ENCODE data around the gene GRM5. TPM values are rescaled to one million over a fixed set of nuclear protein-coding genes. Genes with fewer than 3 reads are reported as not detected.

GRM5 gene
- total RNA-seq, 2 donors from 2014 or later: 0.33 TPM; not detected in 1

DNA sequence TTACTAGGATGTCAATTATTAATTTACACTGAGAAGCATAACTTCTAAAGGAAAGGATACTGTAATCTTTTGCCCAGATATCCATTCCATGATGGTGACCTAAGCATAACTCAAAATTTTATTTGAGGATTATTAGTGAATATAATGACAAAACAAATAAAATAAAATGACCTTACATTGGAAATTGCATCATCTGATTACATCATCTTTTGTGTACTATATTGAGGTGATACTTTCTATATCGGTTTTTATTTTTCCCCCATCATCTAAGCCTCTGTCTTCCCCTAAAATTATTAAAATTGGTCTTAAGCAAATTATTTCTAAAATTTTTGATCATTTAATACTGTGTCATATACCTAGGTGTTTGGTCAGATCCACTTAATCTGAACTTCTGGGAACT is 578.1 kb downstream of the GRM5 start:
- Histone ChIP-seq H3K4me3 (no peak overlapping the region), H3K27ac (no peak overlapping the region), H3K36me3 (replicated peaks in 1 of 2; ENCODE audit: insufficient read depth in 1 of 2, low read depth in 2 of 2) (no peaks in the 10 kb centered on the region), H3K9me3 (no peaks in the 10 kb centered on the region), H3K27me3 (no peaks in the 10 kb centered on the region), H3K4me1 (no peaks in the 10 kb centered on the region)
- intact Hi-C loops (cut with DNase I): no loop called here
- no peak for DNase-seq
- no peak for TF ChIP-seq POLR2A (IDR thresholded peaks at IDR 0.05)
- TF ChIP-seq, protein P1, sequence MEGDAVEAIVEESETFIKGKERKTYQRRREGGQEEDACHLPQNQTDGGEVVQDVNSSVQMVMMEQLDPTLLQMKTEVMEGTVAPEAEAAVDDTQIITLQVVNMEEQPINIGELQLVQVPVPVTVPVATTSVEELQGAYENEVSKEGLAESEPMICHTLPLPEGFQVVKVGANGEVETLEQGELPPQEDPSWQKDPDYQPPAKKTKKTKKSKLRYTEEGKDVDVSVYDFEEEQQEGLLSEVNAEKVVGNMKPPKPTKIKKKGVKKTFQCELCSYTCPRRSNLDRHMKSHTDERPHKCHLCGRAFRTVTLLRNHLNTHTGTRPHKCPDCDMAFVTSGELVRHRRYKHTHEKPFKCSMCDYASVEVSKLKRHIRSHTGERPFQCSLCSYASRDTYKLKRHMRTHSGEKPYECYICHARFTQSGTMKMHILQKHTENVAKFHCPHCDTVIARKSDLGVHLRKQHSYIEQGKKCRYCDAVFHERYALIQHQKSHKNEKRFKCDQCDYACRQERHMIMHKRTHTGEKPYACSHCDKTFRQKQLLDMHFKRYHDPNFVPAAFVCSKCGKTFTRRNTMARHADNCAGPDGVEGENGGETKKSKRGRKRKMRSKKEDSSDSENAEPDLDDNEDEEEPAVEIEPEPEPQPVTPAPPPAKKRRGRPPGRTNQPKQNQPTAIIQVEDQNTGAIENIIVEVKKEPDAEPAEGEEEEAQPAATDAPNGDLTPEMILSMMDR (IDR thresholded peaks at IDR 0.05): no peak
- ATAC-seq: no peak
- WGBS, 2 donors: 71% methylated on average over 1 of the region's 1 CpG

DNA sequence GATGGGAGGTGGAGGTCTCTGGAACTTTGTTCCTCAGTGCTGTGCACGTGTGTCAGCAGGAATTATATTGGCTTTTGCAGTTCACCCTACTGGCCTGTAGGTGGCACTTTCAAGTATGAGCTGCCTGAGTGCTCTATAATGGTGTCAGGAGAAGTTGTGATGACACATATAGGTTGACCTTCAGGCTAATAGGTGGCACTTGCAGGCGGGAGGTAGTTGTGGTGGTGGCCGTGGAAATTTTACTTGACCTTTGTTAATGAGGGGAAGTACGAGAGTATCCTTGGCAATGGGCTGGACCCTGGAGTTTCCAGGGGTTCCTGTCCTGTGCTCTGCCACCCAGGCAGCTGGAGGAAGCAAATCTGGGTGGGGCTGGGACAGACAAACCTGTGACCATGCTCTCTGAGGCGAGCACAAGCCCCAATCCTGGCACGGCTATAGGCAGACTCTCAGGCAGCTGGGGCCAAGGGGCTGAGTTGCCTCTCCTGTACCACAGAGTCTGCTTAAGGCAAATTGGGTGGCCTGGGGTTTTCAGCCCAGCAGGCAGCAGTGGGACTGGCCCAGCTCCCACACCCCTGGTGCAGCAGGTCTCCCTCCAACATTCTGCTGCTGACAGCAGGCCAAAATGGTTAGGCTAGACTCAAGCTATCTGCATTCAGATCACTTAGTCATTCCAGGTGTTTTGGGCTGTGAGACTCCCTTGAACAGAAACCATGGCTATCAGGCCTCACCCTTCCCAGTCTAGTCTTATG is 580.7 kb downstream of the GRM5 start:
- 60 to 73% methylated on average over 4 to 6 of the region's 6 CpGs for WGBS, 2 donors
- ATAC-seq (peak; percentile 64), DNase-seq (peak in 3 of 4 donors; percentile 25 to 42 (median 32))

DNA sequence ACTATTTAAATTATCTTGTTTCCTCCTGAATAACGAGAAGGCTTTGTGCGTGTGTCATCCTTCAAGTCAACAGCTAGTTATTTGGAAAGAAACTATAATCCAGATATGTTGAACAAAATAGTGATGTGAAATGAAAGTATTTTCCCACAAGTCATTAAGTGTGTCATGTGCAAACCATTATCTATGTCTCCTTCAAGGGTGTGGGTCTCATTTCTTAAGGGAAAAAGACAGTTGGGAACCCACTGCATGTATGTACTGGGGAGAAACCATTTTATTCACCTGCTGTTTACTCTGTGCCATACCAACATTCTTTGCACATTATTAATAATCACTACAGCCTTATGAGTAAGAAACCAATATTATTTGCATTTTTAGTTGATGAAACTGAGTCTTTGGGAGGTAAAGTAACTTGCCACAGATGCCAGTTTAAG is 582.9 kb downstream of the GRM5 start:
- ATAC-seq: no peak
- no peaks in the 10 kb centered on the region for H3K27me3 ChIP-seq
- H3K4me3 ChIP-seq: no peak overlapping the region
- intact Hi-C loops (cut with DNase I): no loop called here
- no peaks in the 10 kb centered on the region for H3K9me3 ChIP-seq
- no peaks in the 10 kb centered on the region for H3K4me1 ChIP-seq
- DNase-seq: no peak
- no peak overlapping the region for H3K27ac ChIP-seq
- 85 to 86% methylated on average over 2 of the region's 2 CpGs for WGBS, 2 donors
- TF ChIP-seq POLR2A (IDR thresholded peaks at IDR 0.05): no peak
- TF ChIP-seq, protein P1 (IDR thresholded peaks at IDR 0.05): no peak
- no peaks in the 10 kb centered on the region for H3K36me3 ChIP-seq (replicated peaks in 1 of 2; ENCODE audit: insufficient read depth in 1 of 2, low read depth in 2 of 2)

More for the DNA sequence above, 580.7 kb downstream of the GRM5 start:
- Histone ChIP-seq H3K36me3 (replicated peaks in 1 of 2; ENCODE audit: insufficient read depth in 1 of 2, low read depth in 2 of 2) (no peaks in the 10 kb centered on the region), H3K4me3 (no peak overlapping the region), H3K4me1 (no peaks in the 10 kb centered on the region), H3K27me3 (no peaks in the 10 kb centered on the region), H3K9me3 (no peaks in the 10 kb centered on the region), H3K27ac (no peak overlapping the region)
- TF ChIP-seq POLR2A (IDR thresholded peaks at IDR 0.05): no peak
- TF ChIP-seq, protein P1 (IDR thresholded peaks at IDR 0.05): peak; percentile 6 to 61 (median 50)
- intact Hi-C loops (cut with DNase I): no loop called here

DNA sequence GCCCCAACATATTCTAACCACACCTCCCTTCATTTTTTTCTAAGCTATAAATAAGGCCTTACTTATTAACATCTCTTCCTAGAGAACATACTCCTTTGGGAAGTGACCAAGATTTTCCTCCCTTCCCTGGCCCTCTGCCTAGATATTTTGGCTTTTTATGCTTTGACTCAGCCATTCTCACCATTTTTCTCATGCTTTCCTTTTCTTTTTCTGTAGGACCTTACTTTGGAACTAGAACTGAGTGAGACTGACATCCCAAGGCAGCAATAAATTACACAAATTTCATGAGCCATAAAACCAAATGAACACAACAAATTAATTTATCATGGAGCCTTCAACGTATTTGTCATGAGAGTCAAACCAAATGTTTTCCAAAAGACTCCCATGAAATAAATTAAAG is 585.6 kb downstream of the GRM5 start:
- WGBS, 2 donors: 22 to 32% methylated on average over 1 of the region's 1 CpG
- H3K4me3 ChIP-seq: no peak overlapping the region
- H3K36me3 ChIP-seq (replicated peaks in 1 of 2; ENCODE audit: insufficient read depth in 1 of 2, low read depth in 2 of 2): no peaks in the 10 kb centered on the region
- intact Hi-C loops (cut with DNase I): no loop called here
- DNase-seq: peak in 1 of 4 donors; percentile 9
- no peak for TF ChIP-seq POLR2A (IDR thresholded peaks at IDR 0.05)
- TF ChIP-seq, protein P1 (IDR thresholded peaks at IDR 0.05): no peak
- H3K27ac ChIP-seq: no peak overlapping the region
- no peaks in the 10 kb centered on the region for H3K27me3 ChIP-seq
- no peaks in the 10 kb centered on the region for H3K4me1 ChIP-seq
- no peaks in the 10 kb centered on the region for H3K9me3 ChIP-seq
- no peak for ATAC-seq
